GM18520 (cell line): Measurements from ENCODE around the gene NR1D1.

ENCODE experiments used
- ATAC-seq: cut with Tn5 transposase; IDR thresholded peaks from one replicate; pipeline ENCODE4 v1.9.1; 2021; ENCODE audit not compliant: unreplicated experiment

Gene NR1D1

GRCh38 chr17:40111221-40112128 is 11.1 kb upstream of the NR1D1 start:
- ATAC-seq: peak; percentile 41

DNA sequence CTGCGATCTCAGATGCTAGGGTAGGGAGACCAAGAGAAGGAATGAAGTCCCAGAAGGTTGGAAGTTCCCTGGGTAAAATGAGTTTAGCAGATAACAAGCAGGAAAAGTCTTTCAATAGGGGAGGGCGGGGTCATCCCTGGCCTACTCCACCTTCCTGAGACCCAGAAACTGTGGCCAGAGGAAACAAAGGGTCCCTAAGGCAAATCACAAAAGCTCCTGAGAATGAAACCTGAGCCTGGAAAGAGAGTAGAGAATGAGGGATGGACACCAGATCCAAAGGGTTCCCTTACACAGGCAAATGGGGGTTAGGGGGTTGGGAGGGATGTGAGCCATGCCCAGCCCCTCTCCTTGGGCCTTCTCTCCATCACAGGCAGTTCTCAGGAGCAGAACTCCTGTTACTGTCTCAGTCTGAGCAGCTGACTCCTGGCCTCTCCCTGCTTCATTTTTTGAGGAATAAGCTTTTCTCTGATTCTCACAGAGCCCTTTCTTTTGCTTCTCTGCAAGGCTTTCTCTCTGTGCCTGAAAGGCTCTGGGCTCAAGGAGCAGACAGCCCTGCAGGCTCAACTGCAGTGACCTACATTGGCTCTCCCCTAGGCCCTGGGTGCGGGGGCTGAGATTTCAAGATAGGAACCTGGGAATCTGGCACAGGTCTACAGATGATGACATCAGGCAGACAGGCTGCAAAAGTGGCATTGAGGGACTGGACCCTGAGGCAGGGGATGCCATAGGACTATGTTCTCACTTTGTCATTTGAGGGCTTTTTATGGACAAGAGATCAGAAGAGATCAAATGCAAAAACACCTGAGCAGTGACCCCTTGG is 9.8 kb upstream of the NR1D1 start:
- no peak for ATAC-seq

GRCh38 chr17:40108970-40109824 is 8.8 kb upstream of the NR1D1 start:
- ATAC-seq: no peak

DNA sequence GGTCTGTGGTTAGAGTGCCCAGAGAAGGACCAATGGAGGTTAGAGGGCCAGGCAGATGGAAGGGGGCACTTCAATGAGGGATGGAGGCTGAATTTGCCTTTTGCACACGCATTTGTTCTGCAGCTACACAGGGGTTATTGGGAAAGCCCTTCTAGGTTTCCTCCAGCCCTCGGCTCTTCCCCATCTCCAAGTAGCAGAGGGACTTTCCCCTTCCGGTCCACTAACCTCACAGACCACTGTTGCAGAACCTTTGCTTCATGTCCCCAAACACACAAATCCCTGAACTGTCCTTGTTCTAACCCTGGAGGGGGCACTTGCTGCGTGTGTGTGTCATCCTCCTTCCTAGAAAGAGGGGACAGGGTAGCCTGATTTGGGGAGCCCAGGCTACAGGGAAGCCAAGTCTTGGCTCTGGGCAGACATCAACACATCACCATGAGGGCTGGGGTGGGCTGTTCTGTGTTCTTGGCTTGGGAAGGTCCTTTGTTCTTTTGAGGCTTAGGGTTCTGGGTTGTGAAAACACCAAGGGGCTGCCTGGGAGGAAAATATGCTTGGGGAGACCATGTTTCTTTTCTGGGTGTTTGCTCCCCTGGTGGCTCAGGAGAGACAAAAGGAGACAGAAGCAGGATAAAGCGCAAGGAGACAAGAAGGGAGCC is 7.3 kb upstream of the NR1D1 start:
- no peak for ATAC-seq

- no peak for ATAC-seq
These were observed 6.6 kb upstream of the NR1D1 start for GRCh38 chr17:40106760-40107521.

DNA sequence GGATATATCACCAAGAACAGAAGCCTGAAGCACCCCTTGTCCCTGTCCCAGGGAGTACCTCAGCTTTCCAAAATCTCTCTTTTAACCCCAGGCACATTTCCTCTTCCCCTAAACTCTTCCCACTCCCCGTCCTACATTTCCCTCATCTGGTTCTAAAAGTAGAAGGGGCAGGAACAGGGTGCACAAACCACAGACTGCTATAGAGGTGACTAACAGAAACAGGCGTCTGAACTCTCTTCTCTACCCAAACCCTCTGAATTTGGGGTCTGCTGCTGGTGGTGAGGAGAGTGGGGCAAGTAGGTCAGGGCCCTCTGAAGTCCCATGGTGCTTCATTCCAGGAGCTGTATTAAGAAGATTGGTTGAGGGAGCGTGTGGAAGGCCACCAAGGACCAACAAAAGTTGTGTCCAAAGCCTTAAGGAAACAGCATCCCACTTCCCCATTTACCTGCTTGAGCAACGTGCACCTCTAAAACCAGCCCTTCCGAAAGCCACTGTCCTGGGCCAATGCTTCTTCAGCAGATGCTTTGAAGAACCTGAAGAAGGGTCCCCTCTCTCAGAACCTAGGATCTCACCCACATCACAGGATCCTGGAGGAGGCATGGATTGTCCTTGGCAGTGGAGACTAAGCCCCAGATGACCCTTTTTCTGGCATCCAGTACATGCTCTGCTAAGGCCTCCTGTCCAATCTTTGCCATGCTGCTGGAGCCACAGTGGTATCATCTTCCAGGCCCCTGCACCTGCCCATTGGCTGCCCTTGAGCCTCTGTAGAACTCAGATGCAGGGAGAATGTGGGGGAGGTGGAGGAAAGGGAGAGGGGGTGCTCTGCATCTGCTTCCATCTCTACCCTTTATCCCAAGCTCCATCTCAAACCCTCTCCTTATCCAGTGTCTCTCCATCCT is 5.7 kb upstream of the NR1D1 start:
- ATAC-seq: no peak

GRCh38 chr17:40104594-40105486 is 4.5 kb upstream of the NR1D1 start:
- ATAC-seq: no peak

GRCh38 chr17:40103688-40104087 is 3.3 kb upstream of the NR1D1 start:
- ATAC-seq: no peak

DNA sequence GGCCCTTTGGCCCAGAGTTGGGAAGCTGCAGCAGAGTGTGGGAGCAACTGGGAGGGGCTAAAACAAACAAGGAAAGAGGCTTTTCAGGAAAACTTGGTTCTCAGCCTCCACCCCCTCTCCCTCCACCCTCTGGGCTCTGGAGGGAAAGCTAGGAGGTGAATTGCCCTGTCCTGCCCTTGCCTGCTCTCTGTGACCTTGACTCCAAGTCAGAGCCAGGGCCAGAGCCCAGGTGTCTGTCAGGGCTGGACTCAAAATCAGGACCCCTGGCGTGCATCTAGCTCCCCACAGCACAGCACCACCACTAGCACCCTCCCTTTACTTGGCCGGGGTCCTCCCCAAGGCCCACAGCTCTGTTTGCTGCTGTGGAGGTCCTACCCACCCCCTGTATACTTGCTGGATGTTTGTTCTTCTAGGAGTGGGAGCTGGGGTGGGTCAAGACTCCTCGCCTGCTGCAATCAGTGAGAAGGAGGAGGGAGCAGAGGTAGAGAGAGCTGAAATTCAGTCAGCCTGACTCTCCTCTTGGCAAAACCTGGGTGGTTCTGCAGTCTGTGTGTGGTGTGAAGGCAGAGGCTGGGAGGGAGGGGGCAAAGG is 2.8 kb upstream of the NR1D1 start:
- no peak for ATAC-seq

DNA sequence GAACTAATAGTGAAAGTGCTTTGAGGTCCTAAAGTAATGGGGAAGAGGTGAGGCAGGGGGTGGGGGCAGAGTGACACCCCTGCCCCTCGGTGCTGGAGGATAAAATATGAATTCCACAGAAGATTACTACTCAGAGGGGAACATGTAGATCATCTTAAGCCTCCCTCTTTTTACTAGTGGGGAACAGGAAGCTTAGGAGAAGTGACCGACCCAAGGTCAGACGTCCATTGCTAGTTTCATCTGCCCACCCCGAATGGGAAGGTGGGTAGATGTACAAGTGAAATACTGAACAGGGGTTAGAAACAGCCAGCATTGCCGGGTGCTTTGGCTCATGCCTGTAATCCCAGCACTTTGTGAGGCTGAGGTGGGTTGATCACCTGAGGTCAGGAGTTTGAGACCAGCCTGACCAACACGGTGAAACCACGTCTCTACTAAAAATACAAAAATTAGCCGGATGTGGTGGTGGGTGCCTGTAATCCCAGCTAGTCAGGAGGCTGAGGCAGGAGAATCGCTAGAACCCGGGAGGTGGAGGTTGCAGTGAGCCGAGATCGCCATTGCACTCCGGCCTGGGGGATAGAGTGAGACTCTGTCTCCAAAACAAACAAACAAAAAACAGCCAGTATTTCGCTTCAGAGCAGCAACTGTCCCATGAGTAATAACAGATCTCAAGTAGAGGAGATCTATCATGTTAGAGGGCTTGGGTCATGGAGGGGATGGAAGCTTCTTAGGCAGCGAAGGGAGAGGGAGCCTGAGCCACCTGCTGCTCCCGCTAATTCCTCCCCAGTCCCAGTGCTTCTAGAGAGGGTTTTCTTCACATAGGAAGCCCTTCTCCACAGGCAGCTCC is 1.2 kb upstream of the NR1D1 start:
- ATAC-seq: no peak

- ATAC-seq: peak; percentile 20
These were observed 429 bp upstream of the NR1D1 start for GRCh38 chr17:40100669-40101366.

DNA sequence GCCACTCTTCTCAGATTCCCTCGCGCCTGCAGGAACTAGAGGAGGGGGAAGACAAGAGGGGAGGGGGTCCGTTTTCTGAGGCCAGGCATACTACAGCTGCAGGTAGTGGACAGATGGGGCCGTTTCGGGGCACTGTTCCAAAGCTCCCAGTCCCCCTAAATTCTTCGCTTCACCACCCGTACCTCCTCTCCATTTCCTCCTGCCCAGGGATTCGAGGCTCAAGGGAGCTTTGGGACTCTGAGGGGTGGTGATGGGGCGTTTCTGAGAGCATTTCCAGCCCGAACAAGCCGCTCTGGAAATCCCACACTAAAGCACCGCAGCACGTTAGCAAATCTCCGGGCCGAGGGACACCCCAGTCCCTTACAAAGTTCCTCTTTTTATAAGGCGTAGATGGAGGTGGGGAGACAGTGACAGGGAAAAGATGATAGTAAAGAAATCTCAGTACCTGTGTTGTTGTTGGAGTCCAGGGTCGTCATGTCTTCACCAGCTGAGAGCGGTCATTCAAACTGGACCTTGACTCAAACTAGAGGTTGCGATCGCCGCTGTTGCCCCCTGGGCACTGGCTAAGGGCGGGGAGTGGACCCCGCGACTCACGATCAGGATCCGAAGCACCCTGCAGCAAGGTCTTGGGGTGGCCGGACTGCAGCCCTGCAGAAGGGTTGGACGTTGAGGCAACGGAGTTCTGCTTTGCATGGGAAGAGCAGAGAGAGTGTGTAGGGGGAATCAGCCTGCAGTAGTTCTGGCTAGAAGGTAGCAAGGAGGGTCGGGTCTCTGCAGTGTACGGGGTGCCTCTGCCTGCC is 570 bp downstream of the NR1D1 start:
- no peak for ATAC-seq

DNA sequence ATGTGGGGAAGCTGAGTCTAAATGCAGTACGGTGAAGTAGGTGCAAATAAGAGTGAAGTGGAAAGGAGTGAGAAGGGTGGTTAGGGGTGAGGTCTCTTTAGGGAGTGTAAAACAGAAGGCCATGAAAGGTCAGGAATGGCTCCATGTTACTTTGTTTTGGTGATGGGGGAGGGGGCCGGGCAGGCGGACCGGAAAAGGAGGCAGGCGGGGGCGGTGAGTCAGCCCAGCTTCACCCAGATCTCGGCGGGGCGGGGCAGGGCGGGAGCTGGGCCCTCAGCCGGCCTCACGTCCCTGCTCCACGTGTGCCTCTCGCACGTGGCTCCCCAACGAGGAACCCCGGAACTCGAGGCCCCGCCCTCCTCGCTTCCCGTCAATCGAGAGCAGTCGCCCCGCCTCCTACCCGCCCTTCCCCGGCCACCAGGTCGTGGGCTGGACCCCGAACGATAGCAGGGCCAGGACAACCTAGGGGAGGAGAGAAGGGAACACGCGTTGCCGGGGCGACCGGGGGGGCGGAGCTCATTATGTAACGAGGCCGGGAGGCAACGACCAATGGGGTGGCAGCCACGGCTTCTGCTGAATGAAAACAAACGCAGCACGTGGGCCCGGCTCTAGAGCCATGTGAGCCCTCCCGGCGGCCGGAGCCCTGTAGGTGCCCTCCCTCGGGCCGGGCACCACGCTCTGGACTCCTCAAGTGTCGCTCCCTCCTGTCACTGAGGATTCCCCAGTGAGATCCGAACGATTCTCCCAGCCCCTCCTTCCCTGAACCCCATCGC is 1.4 kb downstream of the NR1D1 start:
- peak; percentile 47 for ATAC-seq
